ENCODE measurements around the gene CCDC40.

Gene CCDC40

DNA sequence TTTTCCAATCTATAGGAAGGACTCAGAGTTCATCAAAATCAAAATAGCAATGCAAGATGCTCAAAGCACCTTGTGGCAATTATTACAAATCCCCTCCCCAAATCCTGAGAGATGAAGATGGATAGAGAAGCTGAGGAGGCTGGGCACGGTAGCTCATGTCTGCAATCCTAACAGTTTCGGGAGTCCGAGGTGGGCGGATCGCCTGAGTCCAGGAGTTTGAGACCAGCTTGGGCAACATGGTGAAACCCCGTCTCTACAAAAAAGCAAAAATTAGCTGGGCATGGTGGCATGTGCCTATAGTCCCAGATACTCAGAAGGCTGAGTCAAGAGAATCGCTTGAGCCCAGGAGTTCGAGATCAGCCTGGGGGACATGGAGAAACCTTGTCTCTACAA, 9.4 kb upstream of the CCDC40 start:
- Histone ChIP-seq H3K4me3 (ENCODE audit: low read length) (no peak overlapping the region), H3K27me3 (ENCODE audit: control insufficient read depth, insufficient read depth, low read length) (no peaks in the 10 kb centered on the region), H3K4me2 (ENCODE audit: low read length) (no peak overlapping the region), H3K9ac (ENCODE audit: low read depth, low read length) (no peak overlapping the region), H3K36me3 (ENCODE audit: insufficient read depth, low read length) (no peaks in the 10 kb centered on the region), H3K4me1 (ENCODE audit: control insufficient read depth, insufficient read depth, low read length) (peaks cover 67% of the 10 kb centered on the region), H3K9me3 (replicated peaks; ENCODE audit: low read length) (no peaks in the 10 kb centered on the region)

DNA sequence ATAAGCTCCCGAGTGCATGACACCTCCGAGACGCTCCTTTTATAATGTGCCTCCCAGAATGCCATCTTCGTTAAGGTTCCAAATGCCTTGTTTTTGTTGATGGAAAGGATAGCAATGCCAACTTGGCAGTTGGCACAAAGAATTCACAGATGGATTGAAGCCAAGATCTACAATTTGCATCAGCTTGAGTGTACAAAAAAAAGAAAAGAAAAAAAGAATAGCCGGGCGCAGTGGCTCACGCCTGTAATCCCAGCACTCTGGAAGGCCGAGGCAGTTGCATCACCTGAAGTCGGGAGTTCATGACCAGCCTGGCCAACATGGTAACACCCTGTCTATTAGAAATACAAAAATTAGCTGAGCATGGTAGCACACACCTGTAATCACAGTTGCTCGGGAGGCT, 8.4 kb upstream of the CCDC40 start:
- Histone ChIP-seq H3K4me1 (ENCODE audit: control insufficient read depth, insufficient read depth, low read length) (peaks cover 77% of the 10 kb centered on the region), H3K9ac (ENCODE audit: low read depth, low read length) (no peak overlapping the region), H3K36me3 (ENCODE audit: insufficient read depth, low read length) (no peaks in the 10 kb centered on the region)

DNA sequence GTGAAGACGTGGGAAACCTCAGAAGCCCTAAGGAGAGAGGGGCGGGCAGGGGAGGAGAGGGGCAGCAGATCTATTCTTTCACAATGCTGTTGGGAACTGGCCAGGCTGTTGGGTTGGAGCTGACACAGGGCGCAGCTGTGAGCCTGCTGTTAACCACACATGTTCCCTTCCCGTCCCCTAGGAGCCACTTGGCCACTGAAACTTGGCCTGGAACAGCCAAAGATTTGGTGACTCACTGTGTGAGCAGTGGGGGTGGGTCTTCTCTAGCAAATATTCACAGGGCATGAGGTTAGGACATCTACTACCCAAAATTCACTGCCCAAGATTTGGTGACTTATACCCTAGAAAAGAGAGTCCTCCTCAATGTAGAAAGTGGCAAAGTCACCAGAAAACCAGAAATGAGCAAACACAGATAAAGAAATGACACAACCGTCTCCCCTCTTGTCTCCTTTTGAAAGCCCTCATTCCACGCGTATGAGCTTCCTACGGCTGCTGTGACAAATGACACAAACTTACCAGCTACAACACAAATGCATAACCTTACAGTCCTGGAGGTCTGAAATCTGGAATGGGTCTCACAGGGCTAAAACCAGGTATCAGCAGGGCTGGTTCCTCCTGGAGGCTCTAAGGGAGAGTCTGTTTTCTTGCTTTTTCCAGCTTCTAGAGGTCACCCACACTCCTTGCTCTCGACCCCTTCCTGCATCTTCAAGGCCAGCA, 7.0 kb upstream of the CCDC40 start:
- H3K4me1 ChIP-seq (ENCODE audit: control insufficient read depth, insufficient read depth, low read length): peaks cover 79% of the 10 kb centered on the region
- H3K4me3 ChIP-seq (ENCODE audit: low read length): peak overlapping the region; percentile 25
- peak overlapping the region; percentile 67 for H3K4me2 ChIP-seq (ENCODE audit: low read length)
- H3K9ac ChIP-seq (ENCODE audit: low read depth, low read length): peak overlapping the region; percentile 22
- H3K36me3 ChIP-seq (ENCODE audit: insufficient read depth, low read length): no peaks in the 10 kb centered on the region
- H3K27me3 ChIP-seq (ENCODE audit: control insufficient read depth, insufficient read depth, low read length): no peaks in the 10 kb centered on the region
- H3K9me3 ChIP-seq (replicated peaks; ENCODE audit: low read length): no peaks in the 10 kb centered on the region

More for the DNA sequence above, 8.4 kb upstream of the CCDC40 start:
- Histone ChIP-seq H3K9me3 (replicated peaks; ENCODE audit: low read length) (no peaks in the 10 kb centered on the region), H3K27me3 (ENCODE audit: control insufficient read depth, insufficient read depth, low read length) (no peaks in the 10 kb centered on the region), H3K4me2 (ENCODE audit: low read length) (peak overlapping the region; percentile 67), H3K4me3 (ENCODE audit: low read length) (peak overlapping the region; percentile 25)

- Histone ChIP-seq H3K4me1 (ENCODE audit: control insufficient read depth, insufficient read depth, low read length) (peaks cover 69% of the 10 kb centered on the region), H3K9ac (ENCODE audit: low read depth, low read length) (no peak overlapping the region), H3K36me3 (ENCODE audit: insufficient read depth, low read length) (no peaks in the 10 kb centered on the region), H3K4me2 (ENCODE audit: low read length) (peak overlapping the region; percentile 41), H3K27me3 (ENCODE audit: control insufficient read depth, insufficient read depth, low read length) (no peaks in the 10 kb centered on the region), H3K4me3 (ENCODE audit: low read length) (peak overlapping the region; percentile 17), H3K9me3 (replicated peaks; ENCODE audit: low read length) (no peaks in the 10 kb centered on the region)
Measured at GRCh38 chr17:80030730-80031410, 5.6 kb upstream of the CCDC40 start.

- Histone ChIP-seq H3K9me3 (replicated peaks; ENCODE audit: low read length) (no peaks in the 10 kb centered on the region), H3K4me1 (ENCODE audit: control insufficient read depth, insufficient read depth, low read length) (peaks cover 59% of the 10 kb centered on the region), H3K4me2 (ENCODE audit: low read length) (peak overlapping the region; percentile 41), H3K27me3 (ENCODE audit: control insufficient read depth, insufficient read depth, low read length) (no peaks in the 10 kb centered on the region), H3K36me3 (ENCODE audit: insufficient read depth, low read length) (no peaks in the 10 kb centered on the region), H3K4me3 (ENCODE audit: low read length) (no peak overlapping the region), H3K9ac (ENCODE audit: low read depth, low read length) (no peak overlapping the region)
Measured at GRCh38 chr17:80031691-80032430, 4.6 kb upstream of the CCDC40 start.

DNA sequence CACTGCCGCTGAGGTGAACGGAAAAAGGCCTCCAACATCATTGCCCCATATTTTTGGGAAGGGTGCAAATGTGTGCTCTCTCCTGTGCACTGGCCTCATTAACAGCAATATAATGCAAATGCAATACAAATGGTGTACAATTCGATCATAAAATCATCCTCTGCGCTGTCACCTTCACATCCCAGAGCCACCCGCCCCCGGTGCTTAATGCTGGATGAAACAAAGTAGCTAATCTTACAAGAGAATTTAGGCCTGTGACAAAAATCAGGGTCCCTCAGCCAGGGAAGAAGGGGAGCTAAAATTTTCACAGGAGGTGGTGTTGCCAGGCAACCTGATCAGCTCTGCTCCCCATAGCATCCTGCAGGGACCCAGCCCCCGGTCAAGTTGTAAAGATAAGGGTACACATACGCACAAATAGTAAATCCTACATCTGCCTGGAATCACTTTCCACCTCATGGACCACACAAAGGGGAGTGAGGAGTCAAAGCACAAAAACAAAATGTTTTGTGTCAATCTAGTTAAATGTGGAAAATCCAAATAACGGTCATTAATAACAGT, 3.7 kb upstream of the CCDC40 start:
- Histone ChIP-seq H3K4me3 (ENCODE audit: low read length) (no peak overlapping the region), H3K4me2 (ENCODE audit: low read length) (peak overlapping the region; percentile 41), H3K9me3 (replicated peaks; ENCODE audit: low read length) (no peaks in the 10 kb centered on the region), H3K27me3 (ENCODE audit: control insufficient read depth, insufficient read depth, low read length) (no peaks in the 10 kb centered on the region), H3K9ac (ENCODE audit: low read depth, low read length) (no peak overlapping the region), H3K36me3 (ENCODE audit: insufficient read depth, low read length) (no peaks in the 10 kb centered on the region), H3K4me1 (ENCODE audit: control insufficient read depth, insufficient read depth, low read length) (peaks cover 59% of the 10 kb centered on the region)

GRCh38 chr17:80033840-80034239, 2.6 kb upstream of the CCDC40 start:
- H3K9ac ChIP-seq (ENCODE audit: low read depth, low read length): no peak overlapping the region
- H3K4me3 ChIP-seq (ENCODE audit: low read length): no peak overlapping the region
- peak overlapping the region; percentile 87 for H3K4me2 ChIP-seq (ENCODE audit: low read length)
- H3K36me3 ChIP-seq (ENCODE audit: insufficient read depth, low read length): no peaks in the 10 kb centered on the region
- H3K4me1 ChIP-seq (ENCODE audit: control insufficient read depth, insufficient read depth, low read length): peaks cover 48% of the 10 kb centered on the region
- H3K9me3 ChIP-seq (replicated peaks; ENCODE audit: low read length): no peaks in the 10 kb centered on the region
- H3K27me3 ChIP-seq (ENCODE audit: control insufficient read depth, insufficient read depth, low read length): no peaks in the 10 kb centered on the region

GRCh38 chr17:80034791-80035686, 1.4 kb upstream of the CCDC40 start:
- H3K4me3 ChIP-seq (ENCODE audit: low read length): peak overlapping the region; percentile 91
- peak overlapping the region; percentile 87 for H3K4me2 ChIP-seq (ENCODE audit: low read length)
- H3K36me3 ChIP-seq (ENCODE audit: insufficient read depth, low read length): no peaks in the 10 kb centered on the region
- H3K27me3 ChIP-seq (ENCODE audit: control insufficient read depth, insufficient read depth, low read length): no peaks in the 10 kb centered on the region
- peaks cover 36% of the 10 kb centered on the region for H3K4me1 ChIP-seq (ENCODE audit: control insufficient read depth, insufficient read depth, low read length)
- H3K9ac ChIP-seq (ENCODE audit: low read depth, low read length): peak overlapping the region; percentile 91
- H3K9me3 ChIP-seq (replicated peaks; ENCODE audit: low read length): no peaks in the 10 kb centered on the region

DNA sequence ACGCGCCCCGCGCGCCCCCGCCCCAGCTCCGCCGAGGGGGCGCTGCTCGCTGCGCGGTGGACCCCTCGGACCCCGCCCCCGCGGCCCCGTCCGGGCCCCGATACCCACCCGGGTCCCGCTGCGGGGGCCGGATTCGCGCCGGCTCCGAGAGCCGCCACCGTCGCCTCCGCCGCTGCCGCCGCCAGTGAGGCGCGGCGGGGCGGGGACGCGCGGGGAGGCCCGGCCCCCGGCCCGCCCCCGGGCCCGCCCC, 830 bp upstream of the CCDC40 start, which contains the start of gene TBC1D16:
TBC1D16 (minus strand) TSS at position 186 of the 250 bp plus-strand sequence. CDS start 22,325 bp downstream, outside the sequence.
- H3K27me3 ChIP-seq (ENCODE audit: control insufficient read depth, insufficient read depth, low read length): no peaks in the 10 kb centered on the region
- H3K4me3 ChIP-seq (ENCODE audit: low read length): peak within 1 kb of the TSS; percentile 96
- peaks cover 30% of the 10 kb centered on the region for H3K4me1 ChIP-seq (ENCODE audit: control insufficient read depth, insufficient read depth, low read length)
- peak within 1 kb of the TSS; percentile 95 for H3K9ac ChIP-seq (ENCODE audit: low read depth, low read length)
- H3K36me3 ChIP-seq (ENCODE audit: insufficient read depth, low read length): no peaks in the 10 kb centered on the region
- no peaks in the 10 kb centered on the region for H3K9me3 ChIP-seq (replicated peaks; ENCODE audit: low read length)
- peak within 1 kb of the TSS; percentile 98 for H3K4me2 ChIP-seq (ENCODE audit: low read length)

- Histone ChIP-seq H3K4me2 (ENCODE audit: low read length) (peak overlapping the region; percentile 98), H3K4me1 (ENCODE audit: control insufficient read depth, insufficient read depth, low read length) (peaks cover 17% of the 10 kb centered on the region), H3K9ac (ENCODE audit: low read depth, low read length) (peak overlapping the region; percentile 95), H3K9me3 (replicated peaks; ENCODE audit: low read length) (no peaks in the 10 kb centered on the region), H3K27me3 (ENCODE audit: control insufficient read depth, insufficient read depth, low read length) (no peaks in the 10 kb centered on the region), H3K4me3 (ENCODE audit: low read length) (peak overlapping the region; percentile 96), H3K36me3 (ENCODE audit: insufficient read depth, low read length) (no peaks in the 10 kb centered on the region)
Measured at GRCh38 chr17:80036715-80037477, 454 bp downstream of the CCDC40 start.
